Psoas muscle (tissue), 8 donors: ENCODE results near the gene TSHZ2. TPM values are rescaled to one million over a fixed set of nuclear protein-coding genes. Genes with fewer than 3 reads are reported as not detected.

Experiments
- ATAC-seq, 4 donors: fragments of 200-7000 bp; cut with Tn5 transposase; one replicate each; pipeline ENCODE4 v1.9.1; 2020; ENCODE audit warnings: moderate library complexity in 3 of 4, mild to moderate bottlenecking in 2 of 4
- DNase-seq, 2 donors: peaks; one replicate each; pipeline ENCODE4 v3.0.0-alpha.2; 2020
- H3K27ac ChIP-seq: fragments of 200-600 bp; one replicate; pipeline ENCODE4 v1.8.0; 2022
- H3K27me3 ChIP-seq, 3 donors: fragments of 200-600 bp in 1 of 3; one replicate each; pipeline versions ENCODE4 v1.6.1 to v1.8.0; 2013 to 2022; ENCODE audit warnings: low read length in 2 of 3, mild to moderate bottlenecking in 2 of 3, moderate library complexity in 1 of 3; ENCODE audit not compliant: insufficient read depth in 3 of 3
- H3K36me3 ChIP-seq, 2 donors: fragments of 200-600 bp in 1 of 2; one replicate each; pipeline versions ENCODE4 v1.6.1 to v1.8.0; 2013 to 2022; ENCODE audit warnings: low read depth in 1 of 2, mild to moderate bottlenecking in 1 of 2, moderate library complexity in 1 of 2; ENCODE audit not compliant: insufficient read depth in 1 of 2
- H3K4me1 ChIP-seq: fragments of 200-600 bp; one replicate; pipeline ENCODE4 v1.8.0; 2022
- H3K4me3 ChIP-seq: fragments of 200-600 bp; one replicate; pipeline ENCODE4 v1.8.0; 2022; ENCODE audit warnings: mild to moderate bottlenecking
- H3K9me3 ChIP-seq: fragments of 200-600 bp; one replicate; pipeline ENCODE4 v1.8.0; 2022
- WGBS, 3 donors: extraction: QIAGEN DNeasy Blood & Tissue Kit; methylation state at CpG; one replicate each; pipeline versions ENCODE4 v1.1.6 to v1.1.7; 2013; 5-methylcytosine and 5-hydroxymethylcytosine counted together
- intact Hi-C, 2 donors: fragments of 100-400 bp; cut with DNase I; formaldehyde crosslinking; loops; one replicate each; pipeline versions ENCODE4 v1.11.0 to v1.14.2; 2022
- polyA plus RNA-seq, 3 donors: library from polyadenylated mRNA; stranded (reverse); fragments of 200-250 nt; gene quantifications; one replicate each; pipeline ENCODE4 v1.2.3, GENCODE V29; 2013
- total RNA-seq, 4 donors: library from RNA; stranded (reverse); fragmentation: NEBNext Ultra II Directional in 2 of 4; extraction: Animal tissue kit (Norgen Biotek cat#: 25700) in 2 of 4; gene quantifications; one replicate each; pipeline versions ENCODE4 v1.2.1 to v1.2.4, GENCODE V29; 2021 to 2023
- TF ChIP-seq, protein P1 (sequence below): fragments of 200-600 bp; IDR thresholded peaks from one replicate; pipeline ENCODE4 v1.8.0; 2022; ENCODE audit warnings: antibody characterized with exemption
- donor health status: healthy with polysubstance abuse.
- donor health status: DM: no; HTN: no; CAD: no; lungs with moderate emphysema.
- donor health status: Bipolar disorder and iron deficiency.
- donor health status: healthy.
- donor health status: DM: yes; HTN: yes; CAD: no.
- donor health status: DM: no; HTN: no; CAD: no.
- donor health status: DM: no; HTN: no; CAD: no.
- donor health status: DM: yes; HTN: yes; CAD: no.

The TSHZ2 gene
- total and polyA plus RNA-seq, 7 donors, result 0.39 to 7.5 (median 1.9) TPM

GRCh38 chr20:53399083-53399482 is 426.9 kb downstream of the TSHZ2 start:
- Histone ChIP-seq H3K4me3 (no peak overlapping the region), H3K36me3 (no peaks in the 10 kb centered on the region), H3K9me3 (no peaks in the 10 kb centered on the region), H3K4me1 (no peaks in the 10 kb centered on the region), H3K27ac (no peak overlapping the region), H3K27me3 (no peaks in the 10 kb centered on the region)
- no peak for ATAC-seq
- no peak for DNase-seq
- intact Hi-C loops, result no loop called here
- TF ChIP-seq, protein P1, sequence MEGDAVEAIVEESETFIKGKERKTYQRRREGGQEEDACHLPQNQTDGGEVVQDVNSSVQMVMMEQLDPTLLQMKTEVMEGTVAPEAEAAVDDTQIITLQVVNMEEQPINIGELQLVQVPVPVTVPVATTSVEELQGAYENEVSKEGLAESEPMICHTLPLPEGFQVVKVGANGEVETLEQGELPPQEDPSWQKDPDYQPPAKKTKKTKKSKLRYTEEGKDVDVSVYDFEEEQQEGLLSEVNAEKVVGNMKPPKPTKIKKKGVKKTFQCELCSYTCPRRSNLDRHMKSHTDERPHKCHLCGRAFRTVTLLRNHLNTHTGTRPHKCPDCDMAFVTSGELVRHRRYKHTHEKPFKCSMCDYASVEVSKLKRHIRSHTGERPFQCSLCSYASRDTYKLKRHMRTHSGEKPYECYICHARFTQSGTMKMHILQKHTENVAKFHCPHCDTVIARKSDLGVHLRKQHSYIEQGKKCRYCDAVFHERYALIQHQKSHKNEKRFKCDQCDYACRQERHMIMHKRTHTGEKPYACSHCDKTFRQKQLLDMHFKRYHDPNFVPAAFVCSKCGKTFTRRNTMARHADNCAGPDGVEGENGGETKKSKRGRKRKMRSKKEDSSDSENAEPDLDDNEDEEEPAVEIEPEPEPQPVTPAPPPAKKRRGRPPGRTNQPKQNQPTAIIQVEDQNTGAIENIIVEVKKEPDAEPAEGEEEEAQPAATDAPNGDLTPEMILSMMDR, result no peak
- WGBS, 3 donors, result 83 to 85% (median 84%) methylated on average over 7 of the region's 7 CpGs

DNA sequence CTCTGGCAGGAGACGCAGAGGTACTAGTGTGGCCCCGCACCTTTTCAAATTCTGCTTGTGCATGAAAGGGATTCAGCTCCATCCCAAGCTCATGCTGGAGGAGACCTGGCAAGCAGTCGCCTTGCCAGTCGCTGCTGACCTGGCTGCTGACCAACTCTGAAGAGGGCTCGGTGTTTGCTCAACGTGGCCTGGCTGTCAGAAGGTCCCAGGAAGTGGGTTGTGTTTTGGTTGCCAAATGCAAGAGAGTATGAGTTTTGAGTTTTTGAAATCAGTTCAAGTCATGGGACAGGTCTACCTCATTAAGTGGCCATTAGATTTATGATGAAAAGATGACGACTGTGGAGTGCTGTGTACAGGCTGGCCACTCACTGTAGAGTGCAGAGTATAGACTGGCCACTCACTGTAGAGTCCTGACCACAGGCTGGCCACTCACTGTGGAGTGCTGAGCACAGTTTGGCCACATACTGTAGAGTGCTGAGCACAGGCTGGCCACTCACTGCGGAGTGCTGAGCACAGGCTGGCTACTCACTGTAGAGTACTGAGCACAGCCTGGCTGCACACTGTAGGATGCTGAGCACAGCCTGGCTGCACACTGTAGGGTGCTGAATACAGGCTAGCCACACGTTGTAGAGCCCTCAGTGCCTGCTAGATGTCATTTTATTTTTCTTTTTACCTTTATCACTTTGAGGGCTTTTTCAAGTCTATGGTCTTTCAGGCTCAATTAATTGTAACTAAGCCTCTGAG is 427.6 kb downstream of the TSHZ2 start:
- H3K9me3 ChIP-seq, result no peaks in the 10 kb centered on the region
- TF ChIP-seq, protein P1, result no peak
- H3K4me1 ChIP-seq, result no peaks in the 10 kb centered on the region
- ATAC-seq (no peak), DNase-seq (no peak)
- H3K36me3 ChIP-seq, result no peaks in the 10 kb centered on the region
- H3K27ac ChIP-seq, result no peak overlapping the region
- intact Hi-C loops, result no loop called here
- no peaks in the 10 kb centered on the region for H3K27me3 ChIP-seq
- 57 to 67% (median 66%) methylated on average over 9 of the region's 9 CpGs for WGBS, 3 donors
- no peak overlapping the region for H3K4me3 ChIP-seq

DNA sequence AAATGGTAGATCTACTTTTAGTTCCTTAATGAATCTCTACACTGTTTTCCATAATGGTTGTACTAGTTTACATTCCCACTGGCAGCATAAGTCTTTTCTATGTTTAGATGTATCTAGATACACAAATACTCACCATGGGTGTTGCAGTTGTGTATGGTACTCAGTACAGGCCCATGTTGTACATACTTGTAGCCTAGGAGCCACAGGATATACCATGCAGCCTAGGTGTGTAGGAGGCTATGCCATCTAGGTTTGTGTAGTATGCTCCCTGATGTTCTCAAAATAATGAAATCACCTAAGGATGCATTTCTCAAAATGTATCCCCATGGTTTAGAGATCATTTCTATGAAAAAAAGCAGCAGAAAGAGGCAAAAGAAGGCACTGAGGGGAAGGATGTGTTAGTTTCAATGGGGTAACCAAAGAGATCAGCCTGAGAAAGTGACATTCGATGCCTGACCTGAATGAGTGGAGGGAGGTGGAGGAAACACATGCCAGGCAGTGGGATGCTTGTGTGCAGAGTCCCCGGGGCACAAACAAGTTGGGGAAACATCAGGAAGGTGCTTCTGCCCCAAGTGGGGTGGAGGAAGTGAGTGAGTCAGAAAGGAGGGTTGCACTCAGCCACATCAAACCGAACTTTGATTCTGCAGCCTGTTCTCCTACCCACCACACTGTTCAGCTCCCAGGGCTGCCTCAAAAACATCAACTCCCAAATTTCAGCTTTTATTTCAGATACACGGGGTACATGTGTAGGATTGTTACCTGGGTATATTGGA is 430.3 kb downstream of the TSHZ2 start:
- DNase-seq (no peak), ATAC-seq (no peak)
- no peak overlapping the region for H3K4me3 ChIP-seq
- H3K36me3 ChIP-seq, result no peaks in the 10 kb centered on the region
- TF ChIP-seq, protein P1, result no peak
- 69 to 86% (median 79%) methylated on average over 4 of the region's 4 CpGs for WGBS, 3 donors
- no peaks in the 10 kb centered on the region for H3K4me1 ChIP-seq
- intact Hi-C loops, result no loop called here
- no peaks in the 10 kb centered on the region for H3K9me3 ChIP-seq
- no peak overlapping the region for H3K27ac ChIP-seq
- peaks cover 0 to 2% (median 0%) of the 10 kb centered on the region in 3 donors for H3K27me3 ChIP-seq

GRCh38 chr20:53403029-53403428 is 430.9 kb downstream of the TSHZ2 start:
- WGBS, 3 donors, result 94 to 97% (median 96%) methylated on average over 5 of the region's 5 CpGs
- TF ChIP-seq, protein P1, result no peak
- DNase-seq (no peak), ATAC-seq (no peak)
- H3K4me3 ChIP-seq, result no peak overlapping the region
- peaks cover 0 to 2% (median 0%) of the 10 kb centered on the region in 3 donors for H3K27me3 ChIP-seq
- intact Hi-C loops, result no loop called here
- no peaks in the 10 kb centered on the region for H3K9me3 ChIP-seq
- H3K4me1 ChIP-seq, result no peaks in the 10 kb centered on the region
- no peak overlapping the region for H3K27ac ChIP-seq
- no peaks in the 10 kb centered on the region for H3K36me3 ChIP-seq
